HAP-1 (cell line): Measurements from ENCODE around the gene STAC.
A peak's percentile ranks its signal among the peaks of the same experiment; 100 is the strongest.

Source experiments
- DNase-seq, 2 experiments: peaks; one replicate each; pipeline ENCODE4 v3.0.0-alpha.2; 2016 to 2020; ENCODE audit warnings: low spot score in 2 of 2
- H3K27me3 ChIP-seq: fragments of 250-450 bp; sonication (Bioruptor Pico); 2 replicates; pipeline ENCODE4 v1.5.1; 2020; ENCODE audit warnings: low read depth, mild to moderate bottlenecking, moderate library complexity
- H3K36me3 ChIP-seq: fragments of 250-450 bp; sonication (Bioruptor Pico); replicated peaks from 2 replicates; pipeline ENCODE4 v1.5.1; 2020; ENCODE audit warnings: mild to moderate bottlenecking
- H3K4me1 ChIP-seq: fragments of 250-450 bp; sonication (Bioruptor Pico); 2 replicates; pipeline ENCODE4 v1.5.1; 2020; ENCODE audit warnings: mild to moderate bottlenecking
- H3K4me3 ChIP-seq: fragments of 250-450 bp; sonication (Bioruptor Pico); 2 replicates; pipeline ENCODE4 v1.5.1; 2020; ENCODE audit warnings: mild to moderate bottlenecking, moderate library complexity
- H3K9me3 ChIP-seq: fragments of 250-450 bp; sonication (Bioruptor Pico); 2 replicates; pipeline ENCODE4 v1.5.1; 2020; ENCODE audit warnings: mild to moderate bottlenecking, moderate library complexity
- in situ Hi-C: fragments of 300-500 bp; cut with MboI; formaldehyde crosslinking; loops from 3 replicates; pipeline ENCODE4 v1.14.3; 2020; ENCODE audit warnings: low sequenced_read_pairs, inconsistent platforms, mixed read lengths

STAC gene

GRCh38 chr3:36538136-36538749 lies 157.9 kb downstream of the STAC start:
- Histone ChIP-seq H3K4me3 (no peak overlapping the region), H3K27me3 (no peaks in the 10 kb centered on the region), H3K4me1 (no peaks in the 10 kb centered on the region), H3K36me3 (no peaks in the 10 kb centered on the region), H3K9me3 (no peaks in the 10 kb centered on the region)
- no peak for DNase-seq
- in situ Hi-C loops: no loop called here

- Histone ChIP-seq H3K36me3 (no peaks in the 10 kb centered on the region), H3K9me3 (no peaks in the 10 kb centered on the region), H3K27me3 (no peaks in the 10 kb centered on the region), H3K4me1 (no peaks in the 10 kb centered on the region), H3K4me3 (no peak overlapping the region)
- DNase-seq: peak; percentile 48 to 50
- in situ Hi-C loops: no loop called here
These were observed 160.7 kb downstream of the STAC start for GRCh38 chr3:36540888-36541518.

- Histone ChIP-seq H3K9me3 (no peaks in the 10 kb centered on the region), H3K36me3 (no peaks in the 10 kb centered on the region), H3K4me1 (no peaks in the 10 kb centered on the region), H3K4me3 (no peak overlapping the region), H3K27me3 (no peaks in the 10 kb centered on the region)
- DNase-seq: no peak
- in situ Hi-C loops: no loop called here
These were observed 161.9 kb downstream of the STAC start for GRCh38 chr3:36542186-36542585.

- Histone ChIP-seq H3K4me3 (no peak overlapping the region), H3K9me3 (no peaks in the 10 kb centered on the region), H3K27me3 (no peaks in the 10 kb centered on the region), H3K36me3 (no peaks in the 10 kb centered on the region), H3K4me1 (no peaks in the 10 kb centered on the region)
- no peak for DNase-seq
- in situ Hi-C loops: no loop called here
These were observed 163.1 kb downstream of the STAC start for GRCh38 chr3:36543276-36543997.

GRCh38 chr3:36546226-36546625 lies 165.9 kb downstream of the STAC start:
- H3K4me3 ChIP-seq: no peak overlapping the region
- H3K27me3 ChIP-seq: no peaks in the 10 kb centered on the region
- no peaks in the 10 kb centered on the region for H3K4me1 ChIP-seq
- in situ Hi-C loops: no loop called here
- DNase-seq: no peak
- H3K36me3 ChIP-seq: no peaks in the 10 kb centered on the region
- no peaks in the 10 kb centered on the region for H3K9me3 ChIP-seq

GRCh38 chr3:36548712-36549111 lies 168.4 kb downstream of the STAC start:
- H3K4me3 ChIP-seq: no peak overlapping the region
- no peaks in the 10 kb centered on the region for H3K36me3 ChIP-seq
- no peaks in the 10 kb centered on the region for H3K27me3 ChIP-seq
- no peak for DNase-seq
- no peaks in the 10 kb centered on the region for H3K4me1 ChIP-seq
- in situ Hi-C loops: no loop called here
- H3K9me3 ChIP-seq: no peaks in the 10 kb centered on the region

- no peak overlapping the region for H3K4me3 ChIP-seq
These were observed 176.9 kb downstream of the STAC start for GRCh38 chr3:36557021-36557707.

GRCh38 chr3:36557708-36558421 lies 177.6 kb downstream of the STAC start:
- H3K36me3 ChIP-seq: no peaks in the 10 kb centered on the region
- in situ Hi-C loops: no loop called here
- no peak overlapping the region for H3K4me3 ChIP-seq
- H3K9me3 ChIP-seq: no peaks in the 10 kb centered on the region; the same call in 1 of the 2 replicates
- no peak for DNase-seq
- no peaks in the 10 kb centered on the region for H3K27me3 ChIP-seq
- no peaks in the 10 kb centered on the region for H3K4me1 ChIP-seq

More at GRCh38 chr3:36557021-36557707, 176.9 kb downstream of the STAC start:
- no peaks in the 10 kb centered on the region; the same call in 1 of the 2 replicates for H3K9me3 ChIP-seq
- H3K27me3 ChIP-seq: no peaks in the 10 kb centered on the region
- in situ Hi-C loops: no loop called here
- no peaks in the 10 kb centered on the region for H3K4me1 ChIP-seq
- no peaks in the 10 kb centered on the region for H3K36me3 ChIP-seq
- DNase-seq: no peak

GRCh38 chr3:36558961-36559360 lies 178.7 kb downstream of the STAC start:
- Histone ChIP-seq H3K36me3 (no peaks in the 10 kb centered on the region), H3K27me3 (no peaks in the 10 kb centered on the region), H3K4me3 (no peak overlapping the region), H3K4me1 (no peaks in the 10 kb centered on the region), H3K9me3 (no peaks in the 10 kb centered on the region; the same call in 1 of the 2 replicates)
- no peak for DNase-seq
- in situ Hi-C loops: no loop called here

- Histone ChIP-seq H3K4me3 (no peak overlapping the region), H3K27me3 (no peaks in the 10 kb centered on the region)
- in situ Hi-C loops: no loop called here
These were observed 180.4 kb downstream of the STAC start for GRCh38 chr3:36560685-36561084.

GRCh38 chr3:36561601-36562000 lies 181.3 kb downstream of the STAC start:
- H3K4me1 ChIP-seq: no peaks in the 10 kb centered on the region
- no peak overlapping the region for H3K4me3 ChIP-seq
- DNase-seq: no peak
- H3K27me3 ChIP-seq: no peaks in the 10 kb centered on the region
- no peaks in the 10 kb centered on the region for H3K36me3 ChIP-seq
- in situ Hi-C loops: no loop called here
- no peaks in the 10 kb centered on the region for H3K9me3 ChIP-seq

More at GRCh38 chr3:36560685-36561084, 180.4 kb downstream of the STAC start:
- no peaks in the 10 kb centered on the region for H3K36me3 ChIP-seq
- no peak for DNase-seq
- no peaks in the 10 kb centered on the region for H3K4me1 ChIP-seq
- no peaks in the 10 kb centered on the region; the same call in 1 of the 2 replicates for H3K9me3 ChIP-seq

GRCh38 chr3:36562945-36563344 lies 182.6 kb downstream of the STAC start:
- in situ Hi-C loops: no loop called here

GRCh38 chr3:36575241-36575640 lies 194.9 kb downstream of the STAC start:
- no peak for DNase-seq
- H3K36me3 ChIP-seq: no peaks in the 10 kb centered on the region
- no peaks in the 10 kb centered on the region for H3K4me1 ChIP-seq
- in situ Hi-C loops: no loop called here
- H3K27me3 ChIP-seq: no peaks in the 10 kb centered on the region
- no peak overlapping the region for H3K4me3 ChIP-seq
- 0 out of 2 replicates have a peak, but pooled peaks cover 2% of the 10 kb centered on the region for H3K9me3 ChIP-seq

More at GRCh38 chr3:36562945-36563344, 182.6 kb downstream of the STAC start:
- DNase-seq: no peak
- Histone ChIP-seq H3K9me3 (no peaks in the 10 kb centered on the region), H3K36me3 (no peaks in the 10 kb centered on the region), H3K4me3 (no peak overlapping the region), H3K27me3 (no peaks in the 10 kb centered on the region), H3K4me1 (no peaks in the 10 kb centered on the region)
